ENCODE results near the gene KRT72. TPM values are rescaled to one million over a fixed set of nuclear protein-coding genes. Genes with fewer than 3 reads are reported as not detected.

The KRT72 gene
- polyA plus RNA-seq, 1 donor (not counting 4 experiments of a cell fraction or from before 2014, with no cell fraction given): not detected

DNA sequence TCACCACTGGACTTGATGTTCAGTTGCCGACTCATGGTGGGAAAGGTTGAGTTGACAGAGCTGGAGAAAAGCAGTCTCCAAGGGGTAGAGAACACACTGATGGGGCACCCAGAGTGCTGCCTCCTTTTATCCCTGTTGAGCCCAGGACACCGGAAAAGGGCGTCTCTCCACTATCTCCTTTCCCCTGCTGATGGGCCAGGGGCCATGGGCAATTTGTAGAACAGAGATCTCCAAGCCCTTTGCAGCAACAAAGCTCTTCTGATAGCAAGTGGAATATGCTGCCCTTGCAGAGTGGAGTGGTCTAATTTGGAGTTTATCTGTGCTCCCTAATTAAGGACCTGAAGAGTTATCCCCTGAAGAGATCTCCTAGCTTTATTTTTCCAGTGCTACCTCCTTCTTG is 27.5 kb downstream of the KRT72 start, which contains the start of gene KRT74:
Gene KRT74 (minus strand): TSS at position 101 of the 400 bp plus-strand sequence. CDS start 66 bp downstream, at position 35.
- dilution Hi-C loops (cut with MboI; ENCODE audit: extremely low pct_ligation_motif_present, low sequenced_read_pairs): no loop called here

DNA sequence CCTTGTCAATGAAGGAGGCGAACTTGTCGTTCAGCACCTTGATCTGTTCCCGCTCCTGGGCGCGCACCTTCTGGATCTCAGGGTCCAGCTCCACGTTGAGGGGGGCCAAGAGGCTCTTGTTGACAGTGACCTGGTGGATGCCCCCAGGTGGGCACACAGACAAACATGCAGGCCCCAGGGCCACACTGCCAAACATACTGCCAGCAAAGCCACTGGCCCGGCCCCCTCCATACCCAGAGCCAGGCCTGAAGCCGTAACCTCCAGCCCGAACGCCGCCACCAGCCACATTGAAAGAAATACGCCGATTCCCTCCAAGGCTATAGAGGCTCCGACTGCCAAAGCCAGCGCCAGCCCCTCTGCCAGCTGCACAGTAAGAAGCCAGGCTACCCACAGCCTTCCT is 28.0 kb downstream of the KRT72 start:
- TF ChIP-seq, protein P1, sequence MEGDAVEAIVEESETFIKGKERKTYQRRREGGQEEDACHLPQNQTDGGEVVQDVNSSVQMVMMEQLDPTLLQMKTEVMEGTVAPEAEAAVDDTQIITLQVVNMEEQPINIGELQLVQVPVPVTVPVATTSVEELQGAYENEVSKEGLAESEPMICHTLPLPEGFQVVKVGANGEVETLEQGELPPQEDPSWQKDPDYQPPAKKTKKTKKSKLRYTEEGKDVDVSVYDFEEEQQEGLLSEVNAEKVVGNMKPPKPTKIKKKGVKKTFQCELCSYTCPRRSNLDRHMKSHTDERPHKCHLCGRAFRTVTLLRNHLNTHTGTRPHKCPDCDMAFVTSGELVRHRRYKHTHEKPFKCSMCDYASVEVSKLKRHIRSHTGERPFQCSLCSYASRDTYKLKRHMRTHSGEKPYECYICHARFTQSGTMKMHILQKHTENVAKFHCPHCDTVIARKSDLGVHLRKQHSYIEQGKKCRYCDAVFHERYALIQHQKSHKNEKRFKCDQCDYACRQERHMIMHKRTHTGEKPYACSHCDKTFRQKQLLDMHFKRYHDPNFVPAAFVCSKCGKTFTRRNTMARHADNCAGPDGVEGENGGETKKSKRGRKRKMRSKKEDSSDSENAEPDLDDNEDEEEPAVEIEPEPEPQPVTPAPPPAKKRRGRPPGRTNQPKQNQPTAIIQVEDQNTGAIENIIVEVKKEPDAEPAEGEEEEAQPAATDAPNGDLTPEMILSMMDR (optimal IDR thresholded peaks at IDR 0.05 in 1 of 3, IDR thresholded peaks at IDR 0.05 in 1 of 3, conservative IDR thresholded peaks at IDR 0.05 in 1 of 3; ENCODE audit: extremely low read depth in 1 of 3, insufficient read depth in 2 of 3, low read length in 3 of 3): no peak
- TF ChIP-seq EZH2 (IDR thresholded peaks at IDR 0.05; ENCODE audit: low read length): no peak
- Histone ChIP-seq H3K79me2 (ENCODE audit: control insufficient read depth, insufficient read depth, low read length) (no peaks in the 10 kb centered on the region), H3K9ac (ENCODE audit: control insufficient read depth, extremely low read depth, insufficient read depth, low read length) (no peak overlapping the region), H2AFZ (ENCODE audit: control insufficient read depth, low read length) (no peak overlapping the region), H3K4me1 (ENCODE audit: control insufficient read depth, extremely low read depth, insufficient read depth, low read length) (peaks cover 2% of the 10 kb centered on the region), H4K20me1 (ENCODE audit: control insufficient read depth, extremely low read depth, insufficient read depth, low read length) (no peaks in the 10 kb centered on the region), H3K4me2 (ENCODE audit: control insufficient read depth, extremely low read depth, insufficient read depth, low read depth, low read length) (no peak overlapping the region), H3K9me1 (ENCODE audit: control insufficient read depth, extremely low read depth, insufficient read depth, low read length) (no peaks in the 10 kb centered on the region), H3K9me3 (ENCODE audit: control insufficient read depth, low read depth, low read length) (no peaks in the 10 kb centered on the region), H3K4me3 (ENCODE audit: control insufficient read depth in 2 of 3, extremely low read depth in 1 of 3, insufficient read depth in 2 of 3, low read depth in 1 of 3, low read length in 3 of 3) (no peak overlapping the region), H3K36me3 (ENCODE audit: control insufficient read depth in 2 of 2, extremely low read depth in 1 of 2, insufficient read depth in 2 of 2, low read length in 2 of 2) (no peaks in the 10 kb centered on the region), H3K27me3 (ENCODE audit: control insufficient read depth, extremely low read depth, insufficient read depth, low read length) (no peaks in the 10 kb centered on the region), H3K27ac (ENCODE audit: control insufficient read depth, insufficient read depth, low read length) (no peak overlapping the region)
- dilution Hi-C loops (cut with MboI; ENCODE audit: extremely low pct_ligation_motif_present, low sequenced_read_pairs): no loop called here
- DNase-seq (ENCODE audit: low read depth, low spot score): no peak
- FAIRE-seq: no peak

More for the DNA sequence above, 27.5 kb downstream of the KRT72 start, which contains the start of gene KRT74:
- H3K4me2 ChIP-seq (ENCODE audit: control insufficient read depth, extremely low read depth, insufficient read depth, low read depth, low read length): no peak within 1 kb of the TSS
- FAIRE-seq (no peak), DNase-seq (ENCODE audit: low read depth, low spot score) (no peak)
- peaks cover 7% of the 10 kb centered on the region for H3K4me1 ChIP-seq (ENCODE audit: control insufficient read depth, extremely low read depth, insufficient read depth, low read length)
- no peak within 1 kb of the TSS for H3K9ac ChIP-seq (ENCODE audit: control insufficient read depth, extremely low read depth, insufficient read depth, low read length)
- no peaks in the 10 kb centered on the region for H4K20me1 ChIP-seq (ENCODE audit: control insufficient read depth, extremely low read depth, insufficient read depth, low read length)
- H3K4me3 ChIP-seq (ENCODE audit: control insufficient read depth in 2 of 3, extremely low read depth in 1 of 3, insufficient read depth in 2 of 3, low read depth in 1 of 3, low read length in 3 of 3): no peak within 1 kb of the TSS
- no peak for TF ChIP-seq EZH2 (IDR thresholded peaks at IDR 0.05; ENCODE audit: low read length)
- TF ChIP-seq, protein P1 (optimal IDR thresholded peaks at IDR 0.05 in 1 of 3, IDR thresholded peaks at IDR 0.05 in 1 of 3, conservative IDR thresholded peaks at IDR 0.05 in 1 of 3; ENCODE audit: extremely low read depth in 1 of 3, insufficient read depth in 2 of 3, low read length in 3 of 3): no peak
- H2AFZ ChIP-seq (ENCODE audit: control insufficient read depth, low read length): no peak within 1 kb of the TSS
- no peaks in the 10 kb centered on the region for H3K9me3 ChIP-seq (ENCODE audit: control insufficient read depth, low read depth, low read length)
- H3K9me1 ChIP-seq (ENCODE audit: control insufficient read depth, extremely low read depth, insufficient read depth, low read length): no peaks in the 10 kb centered on the region
- H3K27me3 ChIP-seq (ENCODE audit: control insufficient read depth, extremely low read depth, insufficient read depth, low read length): no peaks in the 10 kb centered on the region
- no peaks in the 10 kb centered on the region for H3K79me2 ChIP-seq (ENCODE audit: control insufficient read depth, insufficient read depth, low read length)
- H3K27ac ChIP-seq (ENCODE audit: control insufficient read depth, insufficient read depth, low read length): no peak within 1 kb of the TSS
- no peaks in the 10 kb centered on the region for H3K36me3 ChIP-seq (ENCODE audit: control insufficient read depth in 2 of 2, extremely low read depth in 1 of 2, insufficient read depth in 2 of 2, low read length in 2 of 2)

Data from keratinocyte (primary cell).